Panc1 (cell line): ENCODE results near the gene SLC4A5.

ENCODE experiments used
- POLR2AphosphoS5 ChIP-seq: IDR thresholded peaks from 2 replicates; pipeline ENCODE4 v1.6.1; 2012; ENCODE audit warnings: mild to moderate bottlenecking, low read depth, low read length, moderate library complexity
- TCF7L2 ChIP-seq: IDR thresholded peaks from 2 replicates; pipeline ENCODE4 v1.6.1; 2011; ENCODE audit warnings: mild to moderate bottlenecking, low read depth, low read length, inconsistent platforms
- TF ChIP-seq, protein P1 (sequence below): fragments of 450-650 bp; IDR thresholded peaks from 2 replicates; pipeline ENCODE4 v1.5.1; 2017; ENCODE audit warnings: mild to moderate bottlenecking

DNA sequence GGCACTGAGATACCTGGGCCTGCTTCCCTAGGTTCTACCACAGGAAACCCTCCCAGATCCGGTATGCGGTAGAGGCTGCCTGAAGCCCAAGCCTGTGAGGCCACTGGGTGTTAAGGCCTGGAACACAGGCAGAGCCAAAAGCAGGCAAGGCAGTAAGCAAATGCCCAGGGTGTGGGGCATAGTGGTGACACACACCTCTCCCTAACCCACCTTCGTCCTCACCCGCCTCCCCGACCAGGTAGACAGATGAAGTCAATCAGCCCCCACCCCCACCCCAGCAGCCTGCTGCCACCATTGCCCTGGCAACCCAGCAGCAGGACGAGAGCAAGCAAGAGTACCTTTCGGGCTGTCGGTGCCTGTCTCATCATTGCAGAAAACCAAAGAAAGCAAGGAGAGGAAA is 30.8 kb upstream of the SLC4A5 start:
- TF ChIP-seq, protein P1, sequence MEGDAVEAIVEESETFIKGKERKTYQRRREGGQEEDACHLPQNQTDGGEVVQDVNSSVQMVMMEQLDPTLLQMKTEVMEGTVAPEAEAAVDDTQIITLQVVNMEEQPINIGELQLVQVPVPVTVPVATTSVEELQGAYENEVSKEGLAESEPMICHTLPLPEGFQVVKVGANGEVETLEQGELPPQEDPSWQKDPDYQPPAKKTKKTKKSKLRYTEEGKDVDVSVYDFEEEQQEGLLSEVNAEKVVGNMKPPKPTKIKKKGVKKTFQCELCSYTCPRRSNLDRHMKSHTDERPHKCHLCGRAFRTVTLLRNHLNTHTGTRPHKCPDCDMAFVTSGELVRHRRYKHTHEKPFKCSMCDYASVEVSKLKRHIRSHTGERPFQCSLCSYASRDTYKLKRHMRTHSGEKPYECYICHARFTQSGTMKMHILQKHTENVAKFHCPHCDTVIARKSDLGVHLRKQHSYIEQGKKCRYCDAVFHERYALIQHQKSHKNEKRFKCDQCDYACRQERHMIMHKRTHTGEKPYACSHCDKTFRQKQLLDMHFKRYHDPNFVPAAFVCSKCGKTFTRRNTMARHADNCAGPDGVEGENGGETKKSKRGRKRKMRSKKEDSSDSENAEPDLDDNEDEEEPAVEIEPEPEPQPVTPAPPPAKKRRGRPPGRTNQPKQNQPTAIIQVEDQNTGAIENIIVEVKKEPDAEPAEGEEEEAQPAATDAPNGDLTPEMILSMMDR = no peak
- no peak for TF ChIP-seq POLR2AphosphoS5
- no peak for TF ChIP-seq TCF7L2
